ENCODE data around the gene ST6GALNAC1. TPM values are rescaled to one million over a fixed set of nuclear protein-coding genes. Genes with fewer than 3 reads are reported as not detected.
"Not testable (repeated sequence)": the region's sequence is repeated elsewhere in the genome, so short reads cannot be mapped to it uniquely, and the experiment has no call there.

ST6GALNAC1 gene
- total RNA-seq, 1 experiment from 2014 or later, result not detected

DNA sequence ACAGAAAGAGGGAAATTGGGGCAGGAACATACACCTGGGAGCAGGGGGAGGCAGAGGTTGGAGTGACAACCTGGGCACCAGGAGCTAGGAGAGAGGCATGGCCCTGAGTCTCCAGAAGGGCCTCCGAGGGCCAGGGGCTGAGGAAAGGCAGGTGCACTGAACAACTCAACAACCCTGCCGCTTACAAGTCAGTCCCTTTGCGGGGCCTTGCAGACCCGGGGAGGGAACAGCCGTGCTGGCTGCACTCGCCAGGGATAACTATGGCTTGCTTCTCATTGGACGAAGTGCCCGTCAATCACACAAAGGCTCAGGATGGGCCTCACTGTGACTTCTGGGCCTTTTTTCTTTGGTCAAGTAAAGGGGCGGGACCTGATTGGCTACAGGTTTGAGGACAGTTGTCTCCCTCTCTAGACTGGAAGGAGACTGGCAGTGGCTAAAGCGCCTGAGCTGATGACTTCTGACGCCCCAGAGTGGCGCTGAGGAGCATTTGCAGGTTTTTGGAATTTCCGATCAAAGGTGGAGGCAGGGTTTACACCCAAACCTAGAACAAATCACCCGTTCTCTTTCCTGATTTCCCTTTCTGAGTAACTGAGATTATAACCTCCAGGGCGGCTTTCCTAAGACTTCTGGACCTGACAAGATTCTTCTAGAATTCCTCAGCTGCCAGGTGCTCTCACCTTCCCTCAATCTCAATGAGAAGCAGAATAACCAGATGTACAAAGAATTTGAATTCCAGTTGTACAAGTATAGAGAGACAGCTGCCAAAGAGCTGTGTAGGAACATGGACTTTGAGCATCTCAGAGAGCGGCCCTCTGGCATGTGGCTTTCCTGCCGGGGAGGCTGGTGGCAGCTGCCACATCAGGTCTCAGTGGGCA lies 30.3 kb downstream of the ST6GALNAC1 start:
- DNase-seq (ENCODE audit: low spot score), result no peak

- DNase-seq (ENCODE audit: low spot score), result no peak
Observed at GRCh38 chr17:76612465-76612864, 31.1 kb downstream of the ST6GALNAC1 start.

- no peak for DNase-seq (ENCODE audit: low spot score)
Observed at GRCh38 chr17:76611758-76612157, 31.8 kb downstream of the ST6GALNAC1 start.

DNA sequence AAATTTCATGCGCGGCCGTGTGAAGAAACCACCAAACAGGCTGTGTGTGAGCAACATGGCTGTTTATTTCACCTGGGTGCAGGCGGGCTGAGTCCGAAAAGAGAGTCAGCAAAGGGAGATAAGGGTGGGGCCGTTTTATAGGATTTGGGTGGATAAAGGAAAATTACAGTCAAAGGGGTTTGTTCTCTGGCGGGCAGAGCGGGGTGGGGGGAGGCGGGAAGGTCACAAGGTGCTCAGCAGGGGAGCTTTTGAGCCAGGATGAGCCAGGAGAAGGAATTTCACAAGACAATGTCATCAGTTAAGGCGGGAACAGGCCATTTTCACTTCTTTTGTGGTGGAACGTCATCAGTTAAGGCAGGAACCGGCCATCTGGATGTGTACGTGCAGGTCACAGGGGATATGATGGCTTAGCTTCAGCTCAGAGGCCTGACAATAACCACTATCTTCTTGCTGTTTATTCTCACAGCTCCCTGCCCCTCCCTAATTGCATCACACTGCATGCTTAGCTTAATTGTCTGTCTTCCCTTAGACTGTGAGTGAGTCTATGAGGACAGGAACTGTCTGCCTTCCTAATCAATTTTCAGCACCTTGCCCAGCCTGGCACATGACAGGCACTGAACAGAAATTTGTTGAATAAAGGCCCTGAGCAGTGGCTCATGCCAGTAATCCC lies 32.3 kb downstream of the ST6GALNAC1 start:
- DNase-seq (ENCODE audit: low spot score), result not testable (repeated sequence)

DNA sequence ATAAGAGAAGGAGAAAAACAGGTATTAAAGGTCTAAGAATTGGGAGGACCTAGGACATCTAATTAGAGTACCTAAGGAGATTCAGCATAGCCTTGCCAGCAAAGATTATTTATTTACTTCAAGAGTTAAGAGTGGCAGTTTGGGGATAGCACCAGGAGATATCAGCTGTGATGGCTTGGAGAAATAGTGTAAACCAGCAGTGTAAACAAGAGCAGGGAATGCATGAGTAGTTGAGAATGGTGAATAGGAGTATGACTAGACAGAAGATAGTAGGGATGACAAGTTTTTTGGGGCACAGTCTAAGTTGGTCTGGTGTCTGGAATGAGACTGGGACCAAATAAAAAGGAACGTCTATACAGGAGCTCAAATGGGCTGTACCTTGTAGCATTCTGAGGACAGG lies 36.9 kb downstream of the ST6GALNAC1 start:
- DNase-seq (ENCODE audit: low spot score), result not testable (repeated sequence)

- no peak for DNase-seq (ENCODE audit: low spot score)
Observed at GRCh38 chr17:76601065-76601464, 42.5 kb downstream of the ST6GALNAC1 start.

- no peak for DNase-seq (ENCODE audit: low spot score)
Observed at GRCh38 chr17:76599694-76600460, 43.7 kb downstream of the ST6GALNAC1 start.

DNA sequence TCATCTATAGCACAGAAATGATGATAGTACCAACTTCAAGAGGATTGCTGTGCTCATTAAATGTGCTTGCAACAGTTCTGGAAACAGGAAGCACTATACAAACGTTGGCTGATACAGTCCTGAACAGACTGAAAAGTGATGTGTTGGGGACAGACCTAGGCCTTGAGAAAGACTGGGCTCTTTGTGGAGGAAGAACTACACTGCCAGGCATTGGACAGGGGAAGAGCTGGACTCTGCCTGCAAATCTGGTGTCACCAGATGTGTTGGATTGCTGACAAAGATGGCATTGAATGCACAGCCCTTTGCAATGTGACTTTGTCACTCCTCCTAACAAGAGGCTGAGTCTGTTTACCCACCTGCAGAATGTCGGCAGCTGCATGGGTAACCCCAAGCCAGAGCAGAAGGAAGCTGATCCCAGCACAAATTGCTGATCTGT lies 45.5 kb downstream of the ST6GALNAC1 start:
- no peak for DNase-seq (ENCODE audit: low spot score)

DNA sequence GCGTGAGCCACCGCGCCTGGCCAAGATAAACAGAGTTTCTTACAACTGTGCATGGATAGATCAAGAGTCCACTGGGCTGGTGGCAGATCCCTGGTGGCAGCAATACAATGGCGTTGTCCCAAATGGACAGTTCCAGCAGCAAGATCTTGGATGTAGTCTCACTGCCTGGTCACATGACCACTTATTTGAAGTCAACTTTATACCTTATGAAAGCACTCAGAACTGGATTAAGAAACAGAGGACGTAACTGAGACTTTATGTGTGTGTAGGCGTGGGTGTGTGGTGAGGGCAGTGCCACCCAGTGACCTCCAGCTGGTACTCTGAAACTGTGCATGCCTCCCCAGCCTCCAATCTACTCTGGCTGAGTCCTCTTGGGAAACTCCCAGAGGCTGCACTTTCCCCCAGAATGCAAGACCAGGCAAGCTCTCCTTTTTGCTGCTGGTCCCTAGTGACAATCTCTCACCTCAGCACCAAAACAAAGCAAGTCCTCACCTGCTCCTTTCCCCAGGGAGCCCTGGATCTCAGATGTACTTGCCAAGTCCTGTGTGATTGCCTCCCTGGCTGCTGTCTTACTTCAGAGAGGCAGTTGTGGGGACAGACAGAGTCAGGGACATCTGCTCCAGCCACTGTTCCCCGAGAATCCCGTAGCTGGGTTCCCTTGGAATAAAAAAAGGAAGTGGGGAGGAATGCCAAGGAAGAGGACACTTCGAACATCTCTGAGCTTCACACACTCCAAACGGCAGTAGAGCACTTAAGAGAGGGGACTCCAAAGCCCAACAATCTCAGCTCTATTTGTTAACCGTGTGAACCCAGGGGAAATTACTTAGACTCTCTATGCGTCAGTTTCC lies 46.2 kb downstream of the ST6GALNAC1 start:
- DNase-seq (ENCODE audit: low spot score), result peak; percentile 62

DNA sequence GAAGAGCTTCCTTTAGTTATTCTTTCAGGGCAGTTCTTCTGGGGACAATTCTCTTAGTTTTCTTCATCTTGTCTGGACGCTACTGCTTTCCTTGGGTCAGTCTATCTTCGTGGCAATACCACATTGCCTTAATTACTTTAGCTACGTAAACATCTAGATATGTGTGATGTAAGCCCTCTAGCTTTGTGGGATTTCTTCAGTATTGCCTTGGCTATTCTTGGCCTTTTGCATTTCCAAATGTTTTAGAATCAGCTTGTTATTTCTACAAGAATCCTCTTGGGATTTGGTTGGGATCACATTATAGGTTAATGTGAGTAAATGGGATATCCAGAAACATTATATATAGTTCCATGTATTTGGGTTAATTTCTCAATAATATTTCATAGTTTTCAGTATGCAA lies 48.9 kb downstream of the ST6GALNAC1 start:
- DNase-seq (ENCODE audit: low spot score), result no peak

- DNase-seq (ENCODE audit: low spot score), result no peak
Observed at GRCh38 chr17:76593959-76594358, 49.6 kb downstream of the ST6GALNAC1 start.

GRCh38 chr17:76593384-76593826 lies 50.2 kb downstream of the ST6GALNAC1 start:
- DNase-seq (ENCODE audit: low spot score), result no peak

DNA sequence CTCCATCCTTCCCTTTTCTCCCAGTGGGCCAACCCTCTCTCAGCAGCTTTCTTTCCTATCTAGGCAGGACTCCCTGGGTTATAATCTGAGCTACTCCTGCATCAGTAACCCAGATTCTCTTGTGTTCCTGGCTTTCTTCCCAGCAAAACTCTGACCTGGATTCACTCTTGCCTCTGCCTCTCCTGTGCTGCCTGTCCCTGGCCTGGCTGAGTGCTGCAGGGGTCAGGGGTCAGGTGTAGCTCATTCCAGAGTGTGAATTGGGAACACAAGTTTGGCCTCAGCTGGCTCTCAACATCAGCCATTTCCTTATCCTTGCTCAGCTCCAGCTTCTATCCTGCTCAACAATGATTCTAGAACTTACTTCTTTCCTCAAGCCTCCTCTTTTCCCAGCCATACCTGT lies 55.4 kb downstream of the ST6GALNAC1 start:
- DNase-seq (ENCODE audit: low spot score), result no peak

- no peak for DNase-seq (ENCODE audit: low spot score)
Observed at GRCh38 chr17:76586741-76587487, 56.6 kb downstream of the ST6GALNAC1 start.

DNA sequence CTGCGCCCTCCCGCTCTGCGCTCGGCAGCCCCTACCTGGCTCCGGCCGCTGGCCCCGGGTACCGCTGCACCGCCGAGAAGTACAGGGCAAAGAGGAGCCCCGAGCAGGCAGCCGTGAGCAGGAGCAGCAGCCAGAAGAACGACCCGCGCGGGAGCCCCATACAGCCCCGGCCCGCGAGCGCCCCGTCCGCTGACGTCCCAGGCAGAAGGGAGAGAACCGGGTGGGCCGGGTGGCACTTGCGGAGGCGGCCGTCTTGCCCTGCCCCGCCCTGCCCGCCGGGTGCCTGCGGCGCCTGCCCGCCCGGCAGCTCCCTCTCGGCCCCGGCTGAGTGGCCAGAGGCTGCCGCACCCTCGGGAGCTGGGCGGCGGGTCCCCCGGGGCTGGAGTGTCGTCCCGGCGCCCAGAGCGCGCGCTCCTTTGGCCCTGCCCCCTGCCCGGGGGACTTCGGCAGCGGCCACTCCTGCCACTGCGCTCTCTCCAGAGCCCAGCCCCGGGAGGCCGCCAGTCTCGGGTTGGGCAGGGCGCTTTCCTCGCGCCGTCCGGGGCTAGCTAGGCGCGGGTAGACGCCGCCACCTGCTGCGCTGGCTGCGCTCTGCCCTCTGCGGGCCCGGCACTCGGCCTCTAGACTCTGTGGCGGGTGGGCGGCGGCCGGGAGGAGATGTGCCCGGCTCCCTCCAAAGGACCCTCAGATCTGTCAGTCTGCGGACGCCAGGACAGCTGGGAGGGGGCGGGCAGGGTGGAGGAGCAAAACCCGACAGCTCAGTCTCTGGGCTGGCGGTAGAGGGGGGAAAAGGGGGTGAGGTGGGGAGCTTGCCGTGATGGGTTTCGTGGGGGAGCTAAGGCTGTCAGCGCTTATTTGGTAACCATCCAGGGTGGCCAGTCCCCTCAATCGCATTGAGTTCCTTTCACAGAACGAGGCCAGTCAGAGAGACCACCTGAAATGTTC lies 57.6 kb downstream of the ST6GALNAC1 start, which contains the start of gene ST6GALNAC2:
Gene ST6GALNAC2, minus strand, starts transcription at position 212 of the 945 bp plus-strand sequence. Its CDS starts 52 bp downstream, at position 160.
- no peak for DNase-seq (ENCODE audit: low spot score)

- no peak for DNase-seq (ENCODE audit: low spot score)
Observed at GRCh38 chr17:76585033-76585648, 58.4 kb downstream of the ST6GALNAC1 start.

GRCh38 chr17:76584427-76585032 lies 59.0 kb downstream of the ST6GALNAC1 start:
- no peak for DNase-seq (ENCODE audit: low spot score)

DNA sequence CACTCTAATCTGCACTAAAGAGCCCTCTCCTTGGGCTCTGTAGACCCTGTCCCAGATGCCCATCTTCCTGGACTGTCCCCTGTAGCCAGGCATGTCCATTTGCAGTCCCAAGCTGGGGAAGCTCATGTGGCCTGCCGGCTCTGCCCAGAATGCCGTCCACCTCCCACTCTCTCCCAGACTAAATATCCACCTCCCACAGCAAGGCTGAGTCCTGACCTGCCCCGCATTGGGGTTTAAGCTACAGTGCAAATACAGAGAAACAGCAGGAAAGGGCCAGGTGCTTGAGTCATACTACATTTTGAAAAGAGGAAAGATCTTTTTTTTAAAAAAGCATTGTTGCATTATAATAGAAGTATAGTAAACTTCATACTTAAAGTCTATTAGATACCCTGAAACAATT lies 60.9 kb downstream of the ST6GALNAC1 start:
- DNase-seq (ENCODE audit: low spot score), result no peak
